DMS153 treated with DMSO at 0.1 percent for 48 hours (cell line): ENCODE data around the gene ELL2.
"Not testable (repeated sequence)": the region's sequence is repeated elsewhere in the genome, so short reads cannot be mapped to it uniquely, and the experiment has no call there.

Source experiments
- DNase-seq: peaks from one replicate; lab custom pipeline; 2025; ENCODE audit not compliant: unreplicated experiment; lab: John Stamatoyannopoulos, UW

Gene ELL2

GRCh38 chr5:95884017-95884325 lies 77.7 kb downstream of the ELL2 start:
- no peak for DNase-seq

DNA sequence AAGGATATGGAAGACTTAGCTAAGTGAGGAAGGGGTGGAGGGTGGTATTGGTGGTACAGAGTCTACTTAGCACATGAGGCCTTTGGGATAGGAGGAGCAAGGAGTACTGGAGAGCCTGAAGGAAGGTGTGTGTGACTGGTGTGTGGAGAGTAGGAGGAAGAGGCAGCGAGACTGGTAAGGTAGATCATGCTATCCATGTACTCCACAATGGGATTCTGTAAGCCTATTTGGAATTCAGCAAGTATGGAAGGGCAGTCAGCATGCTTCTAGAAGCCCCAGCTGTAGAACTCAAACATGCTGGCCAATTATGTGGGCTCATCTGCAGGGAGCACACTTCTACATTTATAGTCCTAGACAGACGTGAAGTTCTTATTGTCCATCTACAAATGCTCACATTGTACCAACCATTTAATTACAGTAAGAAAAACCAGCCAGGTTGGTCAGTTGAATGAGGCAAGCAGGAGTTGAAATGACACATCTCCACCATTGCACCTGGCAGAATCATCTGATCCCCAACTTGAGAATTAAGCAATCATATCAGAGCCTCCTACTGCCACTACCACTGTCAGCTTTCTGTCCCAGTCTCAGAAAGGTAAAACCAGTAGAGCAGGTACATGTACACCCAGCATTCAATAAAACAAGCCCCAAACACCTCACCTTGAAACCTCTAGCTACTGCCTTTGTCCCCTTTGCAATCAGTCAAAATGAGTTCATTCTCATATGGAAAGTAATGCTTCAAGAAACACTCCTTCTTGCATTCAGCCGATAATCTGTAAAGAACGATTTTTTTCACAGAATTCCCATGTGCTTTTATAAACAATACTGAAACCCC lies 78.2 kb downstream of the ELL2 start:
- no peak for DNase-seq

- DNase-seq = no peak
These were observed 79.8 kb downstream of the ELL2 start for GRCh38 chr5:95881833-95882232.

- no peak for DNase-seq
These were observed 81.3 kb downstream of the ELL2 start for GRCh38 chr5:95880081-95880926.

GRCh38 chr5:95879661-95880060 lies 82.0 kb downstream of the ELL2 start:
- no peak for DNase-seq

DNA sequence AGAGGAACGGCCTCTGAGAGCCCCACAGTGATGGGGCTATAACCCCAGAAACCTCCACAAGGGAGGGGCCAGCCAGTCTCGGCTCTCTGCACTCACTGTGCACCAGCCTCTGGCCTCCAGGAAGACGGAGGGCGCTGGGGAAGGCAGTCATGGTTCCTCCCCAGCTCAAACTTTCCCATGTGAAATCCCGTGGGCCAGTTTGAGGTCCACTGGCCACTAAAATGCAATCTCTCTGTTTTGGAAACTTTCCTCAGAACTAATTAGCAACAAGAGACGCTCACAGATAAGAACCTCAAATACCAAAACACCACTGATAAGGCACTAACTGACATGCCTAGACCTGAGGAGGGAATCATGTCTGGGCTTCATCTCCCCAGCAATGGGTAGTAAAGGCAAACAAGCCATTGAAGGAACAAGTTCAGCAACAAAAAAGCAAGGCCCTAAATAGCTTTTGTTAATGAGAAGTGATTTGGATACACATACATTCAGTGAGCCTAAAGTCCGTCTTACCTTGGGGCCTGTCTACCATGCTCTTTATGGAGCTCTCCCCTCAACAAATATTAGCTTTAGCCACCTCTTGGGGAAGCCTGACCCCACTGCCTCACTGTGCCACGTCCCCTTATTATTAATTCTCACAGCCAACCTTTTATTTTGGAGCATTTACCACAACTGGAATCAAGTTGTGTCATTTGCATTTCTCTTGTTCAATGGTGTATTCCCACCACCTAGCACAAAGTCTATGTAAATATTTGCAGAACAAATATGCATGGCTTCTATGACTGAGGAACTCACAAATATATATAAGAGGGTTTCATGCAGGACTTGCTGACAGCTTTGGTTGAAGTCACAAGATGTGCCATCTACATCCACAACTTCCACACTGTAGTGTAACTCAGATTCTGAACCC lies 83.0 kb downstream of the ELL2 start:
- DNase-seq = no peak

DNA sequence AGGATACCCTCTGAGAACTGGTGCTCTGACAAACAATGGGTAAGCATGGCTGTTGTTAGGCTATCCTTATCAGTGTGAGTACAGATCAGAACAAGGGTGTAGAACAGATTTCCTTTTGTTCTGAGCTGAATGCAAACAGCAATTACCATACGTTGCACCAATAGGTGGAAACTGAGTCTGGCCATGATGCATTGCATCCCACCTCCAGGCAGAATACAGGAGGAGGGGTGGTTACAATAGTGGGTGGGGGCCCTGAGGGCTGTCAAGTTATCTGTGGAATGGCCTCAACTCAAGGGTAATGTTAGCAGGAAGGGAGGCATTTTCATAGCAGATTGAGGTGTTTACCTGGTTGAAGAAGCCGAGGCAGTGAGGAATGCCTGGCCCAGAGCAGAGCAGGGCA lies 84.9 kb downstream of the ELL2 start:
- no peak for DNase-seq

DNA sequence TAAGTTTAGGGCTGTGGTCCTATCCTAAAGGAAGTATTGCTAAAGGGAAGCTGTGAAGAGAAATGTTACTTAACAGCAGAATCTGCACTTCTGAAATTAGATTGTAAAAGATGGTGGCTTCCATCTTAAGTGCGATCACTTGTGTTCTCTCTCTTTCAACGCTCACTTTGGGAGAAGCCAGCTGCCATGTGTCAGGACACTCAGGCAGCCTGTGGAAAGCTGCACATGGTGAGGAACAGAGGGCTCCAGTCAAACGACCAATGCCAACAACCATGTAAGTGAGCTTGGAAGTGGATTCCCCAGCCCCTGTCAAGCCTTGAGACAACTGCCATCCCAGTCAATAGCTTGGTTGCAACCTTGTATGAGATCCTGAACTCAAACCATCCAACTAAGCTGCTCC lies 87.4 kb downstream of the ELL2 start:
- no peak for DNase-seq

- no peak for DNase-seq
These were observed 88.3 kb downstream of the ELL2 start for GRCh38 chr5:95873351-95873750.

DNA sequence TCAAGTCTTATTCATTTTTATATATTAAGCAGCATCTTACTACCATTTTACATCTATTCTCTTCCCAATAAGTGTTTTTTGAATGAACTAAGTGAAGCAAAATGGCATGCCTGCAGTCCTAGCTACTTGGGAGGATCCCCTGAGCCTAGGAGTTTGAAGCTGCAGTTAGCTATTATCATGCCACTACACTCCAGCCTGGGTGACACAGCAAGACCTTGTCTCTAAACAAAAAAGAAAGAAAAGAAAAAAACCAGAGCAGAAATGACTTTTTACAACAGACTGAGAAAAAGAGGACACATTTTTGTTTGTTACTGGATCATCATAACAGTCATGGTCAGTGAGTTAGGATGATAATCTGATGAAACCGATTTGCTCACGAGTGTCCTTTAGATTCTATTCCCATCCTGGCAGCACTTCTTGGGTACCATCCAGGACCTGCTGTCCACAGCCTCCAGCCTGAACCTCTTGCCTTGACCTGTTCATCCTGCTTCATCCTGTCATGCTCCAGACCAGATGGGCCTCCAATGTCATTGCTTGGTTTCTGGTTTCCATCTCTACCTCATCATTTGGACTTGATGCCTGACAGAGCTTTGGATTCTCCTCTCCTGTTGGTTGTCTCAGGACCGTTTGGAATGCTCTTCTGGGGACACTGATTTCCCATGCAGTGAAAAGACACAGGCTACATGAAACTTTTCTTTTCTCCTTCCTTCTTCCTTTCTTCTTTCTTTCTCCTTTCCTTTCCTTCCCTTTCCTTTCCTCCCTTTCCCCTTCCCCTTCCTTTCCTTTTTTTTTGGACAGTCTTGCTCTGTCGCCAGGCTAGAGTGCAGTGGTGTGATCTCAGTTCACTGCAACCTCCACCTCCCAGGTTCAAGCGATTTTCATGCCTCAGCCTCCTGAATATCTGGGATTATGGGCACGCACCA lies 89.0 kb downstream of the ELL2 start:
- no peak for DNase-seq

GRCh38 chr5:95871146-95871806 lies 90.4 kb downstream of the ELL2 start:
- no peak for DNase-seq

DNA sequence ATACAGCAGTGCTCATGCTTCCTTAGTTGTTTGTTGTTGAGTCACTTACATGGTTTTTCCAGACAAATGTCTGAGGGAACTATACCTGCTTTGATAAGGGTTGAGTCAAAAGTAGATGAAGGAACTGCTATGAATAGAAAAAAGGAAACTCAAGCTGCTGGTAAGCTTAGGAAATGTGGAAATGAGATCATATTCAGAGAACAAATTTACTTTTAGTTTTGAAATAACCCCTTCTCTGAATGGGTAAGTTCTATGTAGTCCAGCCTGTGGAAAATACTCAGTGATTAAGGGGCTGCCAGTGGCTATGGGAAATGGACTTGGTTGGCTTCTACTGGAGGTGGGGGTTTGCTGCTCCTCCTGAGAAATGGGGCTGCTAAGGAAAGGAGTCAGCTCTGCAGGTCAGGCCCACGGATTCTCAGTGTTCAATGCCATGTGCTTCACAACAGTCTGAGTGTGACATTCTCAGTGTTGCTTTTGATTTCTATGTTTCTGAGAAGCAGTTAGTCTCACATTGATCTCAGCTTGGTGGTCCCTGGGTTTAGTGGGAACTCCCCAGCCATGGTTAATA lies 91.5 kb downstream of the ELL2 start:
- DNase-seq = no peak

GRCh38 chr5:95869173-95869855 lies 92.3 kb downstream of the ELL2 start:
- not testable (repeated sequence) for DNase-seq

- no peak for DNase-seq
These were observed 93.5 kb downstream of the ELL2 start for GRCh38 chr5:95868136-95868535.

GRCh38 chr5:95866435-95867040 lies 95.1 kb downstream of the ELL2 start:
- no peak for DNase-seq

DNA sequence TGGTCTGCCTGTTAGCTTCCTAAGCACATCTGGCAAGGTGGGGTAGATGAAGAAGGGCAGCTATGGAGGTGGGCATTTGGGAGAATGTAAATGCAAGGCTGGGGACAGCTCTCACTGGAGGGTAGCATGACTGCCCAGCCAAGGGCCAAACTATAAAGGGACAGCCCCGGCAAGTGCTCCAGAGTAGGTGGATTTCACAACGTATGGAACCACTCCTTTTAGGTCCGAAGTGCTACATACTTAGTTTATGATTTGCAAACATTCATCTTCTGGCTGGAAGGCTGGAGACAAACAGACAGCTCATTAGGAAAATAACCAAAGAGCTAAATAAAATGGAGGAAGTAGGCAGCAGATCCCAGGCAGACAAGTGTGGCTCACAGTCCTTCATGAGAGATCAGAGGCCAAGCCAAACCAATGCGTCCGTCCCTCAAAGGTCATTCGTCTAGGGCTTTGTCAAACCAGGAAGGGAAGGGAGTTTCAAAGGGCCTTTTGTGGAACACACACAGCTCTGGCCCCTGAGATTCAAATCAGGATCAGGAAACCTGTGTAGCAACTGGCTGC lies 96.6 kb downstream of the ELL2 start:
- DNase-seq = peak; percentile 67

- no peak for DNase-seq
These were observed 97.2 kb downstream of the ELL2 start for GRCh38 chr5:95864456-95864855.

DNA sequence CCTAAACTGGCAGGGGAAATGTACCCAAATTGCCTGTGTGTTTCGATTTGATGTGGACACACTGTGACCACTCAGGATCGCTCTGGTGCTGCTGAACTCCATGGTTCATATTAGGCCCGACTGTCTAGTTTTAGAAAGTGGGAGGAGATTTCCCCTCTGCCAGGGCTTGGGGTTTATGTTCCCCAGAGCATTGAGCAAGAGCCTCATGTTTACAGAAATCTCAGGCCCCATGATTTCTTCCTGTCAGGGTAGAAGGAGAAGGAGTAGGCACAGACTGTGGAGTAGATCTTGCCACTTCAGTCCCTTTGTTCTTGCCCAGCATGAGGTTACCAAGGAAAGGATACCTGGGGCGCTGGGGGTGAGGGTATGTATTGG lies 98.3 kb downstream of the ELL2 start:
- no peak for DNase-seq
